ENCODE data around the gene CTDP1.

- TF ChIP-seq, protein P1, sequence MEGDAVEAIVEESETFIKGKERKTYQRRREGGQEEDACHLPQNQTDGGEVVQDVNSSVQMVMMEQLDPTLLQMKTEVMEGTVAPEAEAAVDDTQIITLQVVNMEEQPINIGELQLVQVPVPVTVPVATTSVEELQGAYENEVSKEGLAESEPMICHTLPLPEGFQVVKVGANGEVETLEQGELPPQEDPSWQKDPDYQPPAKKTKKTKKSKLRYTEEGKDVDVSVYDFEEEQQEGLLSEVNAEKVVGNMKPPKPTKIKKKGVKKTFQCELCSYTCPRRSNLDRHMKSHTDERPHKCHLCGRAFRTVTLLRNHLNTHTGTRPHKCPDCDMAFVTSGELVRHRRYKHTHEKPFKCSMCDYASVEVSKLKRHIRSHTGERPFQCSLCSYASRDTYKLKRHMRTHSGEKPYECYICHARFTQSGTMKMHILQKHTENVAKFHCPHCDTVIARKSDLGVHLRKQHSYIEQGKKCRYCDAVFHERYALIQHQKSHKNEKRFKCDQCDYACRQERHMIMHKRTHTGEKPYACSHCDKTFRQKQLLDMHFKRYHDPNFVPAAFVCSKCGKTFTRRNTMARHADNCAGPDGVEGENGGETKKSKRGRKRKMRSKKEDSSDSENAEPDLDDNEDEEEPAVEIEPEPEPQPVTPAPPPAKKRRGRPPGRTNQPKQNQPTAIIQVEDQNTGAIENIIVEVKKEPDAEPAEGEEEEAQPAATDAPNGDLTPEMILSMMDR (IDR thresholded peaks at IDR 0.05): no peak
- TF ChIP-seq POLR2A (IDR thresholded peaks at IDR 0.05): no peak
- TF ChIP-seq POLR2AphosphoS5 (IDR thresholded peaks at IDR 0.05): no peak
- no peak for TF ChIP-seq EP300 (IDR thresholded peaks at IDR 0.05)
Observed at GRCh38 chr18:79729611-79730010, 50.0 kb downstream of the CTDP1 start.

Data from suprapubic skin (tissue), 4 donors.